ENCODE data around the gene ZNRF4. TPM values are rescaled to one million over a fixed set of nuclear protein-coding genes. Genes with fewer than 3 reads are reported as not detected.

ZNRF4 gene
- total RNA-seq, 1 donor from 2014 or later: not detected

- Histone ChIP-seq H3K4me3 (no peak overlapping the region), H3K9me3 (no peaks in the 10 kb centered on the region), H3K36me3 (no peaks in the 10 kb centered on the region), H3K4me1 (no peaks in the 10 kb centered on the region), H3K27ac (no peak overlapping the region), H3K27me3 (ENCODE audit: low read depth) (peaks cover 20% of the 10 kb centered on the region)
- ATAC-seq (no peak), DNase-seq (no peak)
- intact Hi-C loops (cut with DNase I): no loop called here
- no peak for TF ChIP-seq CTCF (IDR thresholded peaks at IDR 0.05)
These were observed 25.0 kb upstream of the ZNRF4 start for GRCh38 chr19:5430237-5430636.

GRCh38 chr19:5432687-5433086 lies 22.5 kb upstream of the ZNRF4 start:
- no peak for DNase-seq
- no peak for ATAC-seq
- Histone ChIP-seq H3K27me3 (ENCODE audit: low read depth) (peaks cover 16% of the 10 kb centered on the region), H3K4me1 (no peaks in the 10 kb centered on the region), H3K4me3 (no peak overlapping the region), H3K9me3 (no peaks in the 10 kb centered on the region), H3K36me3 (no peaks in the 10 kb centered on the region), H3K27ac (no peak overlapping the region)
- intact Hi-C loops (cut with DNase I): no loop called here
- no peak for TF ChIP-seq CTCF (IDR thresholded peaks at IDR 0.05)

GRCh38 chr19:5434351-5434917 lies 20.8 kb upstream of the ZNRF4 start:
- DNase-seq (no peak), ATAC-seq (no peak)
- Histone ChIP-seq H3K27ac (no peak overlapping the region), H3K4me1 (no peaks in the 10 kb centered on the region), H3K9me3 (no peaks in the 10 kb centered on the region), H3K36me3 (no peaks in the 10 kb centered on the region), H3K4me3 (no peak overlapping the region), H3K27me3 (ENCODE audit: low read depth) (peaks cover 30% of the 10 kb centered on the region)
- intact Hi-C loops (cut with DNase I): no loop called here
- TF ChIP-seq CTCF (IDR thresholded peaks at IDR 0.05): no peak

GRCh38 chr19:5434970-5435641 lies 20.1 kb upstream of the ZNRF4 start:
- Histone ChIP-seq H3K4me1 (no peaks in the 10 kb centered on the region), H3K9me3 (no peaks in the 10 kb centered on the region), H3K4me3 (no peak overlapping the region), H3K27me3 (ENCODE audit: low read depth) (peaks cover 30% of the 10 kb centered on the region), H3K36me3 (no peaks in the 10 kb centered on the region), H3K27ac (no peak overlapping the region)
- DNase-seq (no peak), ATAC-seq (no peak)
- TF ChIP-seq CTCF (IDR thresholded peaks at IDR 0.05): no peak
- intact Hi-C loops (cut with DNase I): no loop called here

DNA sequence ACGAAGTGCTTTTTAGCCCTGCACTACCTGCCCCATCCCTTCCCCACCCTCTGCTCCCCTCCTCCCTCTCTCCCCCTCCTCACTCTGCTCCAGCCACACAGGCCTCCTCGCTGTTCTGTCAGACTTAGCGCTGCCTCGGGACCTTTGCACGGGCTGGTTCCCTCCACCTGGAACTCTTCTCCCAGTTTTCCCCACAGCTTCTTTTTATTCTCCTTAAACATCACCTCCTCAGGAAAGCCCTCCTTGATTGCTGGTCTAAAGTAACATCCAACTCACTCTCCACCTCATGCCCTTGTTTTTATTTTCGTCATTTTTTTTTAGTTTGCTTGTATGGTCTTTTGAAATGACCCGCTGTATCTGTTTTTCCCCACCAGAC lies 19.6 kb upstream of the ZNRF4 start:
- peaks cover 30% of the 10 kb centered on the region for H3K27me3 ChIP-seq (ENCODE audit: low read depth)

More for the DNA sequence above, 19.6 kb upstream of the ZNRF4 start:
- DNase-seq: no peak
- Histone ChIP-seq H3K9me3 (no peaks in the 10 kb centered on the region), H3K27ac (no peak overlapping the region), H3K4me1 (no peaks in the 10 kb centered on the region), H3K36me3 (no peaks in the 10 kb centered on the region), H3K4me3 (no peak overlapping the region)
- no peak for ATAC-seq
- intact Hi-C loops (cut with DNase I): no loop called here
- TF ChIP-seq CTCF (IDR thresholded peaks at IDR 0.05): no peak

All from lower lobe of right lung (tissue), 2 donors.